Measurements from ENCODE around the gene AFG1L.

Gene AFG1L

GRCh38 chr6:108469316-108469715 is 174.5 kb downstream of the AFG1L start:
- DNase-seq (ENCODE audit: low spot score in 2 of 2): no peak
- H3K27ac Mint-ChIP-seq: no peak overlapping the region
- no peak overlapping the region for H3K4me3 Mint-ChIP-seq
- no peaks in the 10 kb centered on the region for H3K36me3 Mint-ChIP-seq
- no peak for ATAC-seq
- no peaks in the 10 kb centered on the region for H3K9me3 Mint-ChIP-seq
- H3K4me1 Mint-ChIP-seq: no peaks in the 10 kb centered on the region

- peak; percentile 71 for ATAC-seq
- no peak overlapping the region for H3K27ac Mint-ChIP-seq
- no peak for DNase-seq (ENCODE audit: low spot score in 2 of 2)
- H3K4me1 Mint-ChIP-seq: no peaks in the 10 kb centered on the region
- no peak overlapping the region for H3K4me3 Mint-ChIP-seq
- no peaks in the 10 kb centered on the region for H3K9me3 Mint-ChIP-seq
- H3K36me3 Mint-ChIP-seq: no peaks in the 10 kb centered on the region
Measured at GRCh38 chr6:108473197-108473596, 178.3 kb downstream of the AFG1L start.

- Mint-ChIP-seq H3K9me3 (no peaks in the 10 kb centered on the region), H3K4me3 (no peak overlapping the region), H3K27ac (no peak overlapping the region), H3K36me3 (no peaks in the 10 kb centered on the region), H3K4me1 (no peaks in the 10 kb centered on the region)
- DNase-seq (ENCODE audit: low spot score in 2 of 2) (no peak), ATAC-seq (no peak)
Measured at GRCh38 chr6:108476376-108476775, 181.5 kb downstream of the AFG1L start.

- H3K36me3 Mint-ChIP-seq: no peaks in the 10 kb centered on the region
- H3K4me3 Mint-ChIP-seq: no peak overlapping the region
- DNase-seq (ENCODE audit: low spot score in 2 of 2) (no peak), ATAC-seq (no peak)
- H3K27ac Mint-ChIP-seq: no peak overlapping the region
- no peaks in the 10 kb centered on the region for H3K4me1 Mint-ChIP-seq
- H3K9me3 Mint-ChIP-seq: no peaks in the 10 kb centered on the region
Measured at GRCh38 chr6:108476847-108477430, 182.1 kb downstream of the AFG1L start.

GRCh38 chr6:108482559-108482958 is 187.7 kb downstream of the AFG1L start:
- H3K36me3 Mint-ChIP-seq: no peaks in the 10 kb centered on the region
- H3K4me3 Mint-ChIP-seq: no peak overlapping the region
- no peaks in the 10 kb centered on the region for H3K4me1 Mint-ChIP-seq
- no peak for ATAC-seq
- H3K9me3 Mint-ChIP-seq: peaks cover 4% of the 10 kb centered on the region
- no peak overlapping the region for H3K27ac Mint-ChIP-seq
- DNase-seq (ENCODE audit: low spot score in 2 of 2): no peak

- Mint-ChIP-seq H3K4me1 (no peaks in the 10 kb centered on the region), H3K9me3 (peaks cover 4% of the 10 kb centered on the region), H3K4me3 (no peak overlapping the region), H3K27ac (no peak overlapping the region), H3K36me3 (no peaks in the 10 kb centered on the region)
- no peak for ATAC-seq
- no peak for DNase-seq (ENCODE audit: low spot score in 2 of 2)
Measured at GRCh38 chr6:108484016-108484415, 189.2 kb downstream of the AFG1L start.

GRCh38 chr6:108489699-108490098 is 194.8 kb downstream of the AFG1L start:
- ATAC-seq: no peak
- no peak for DNase-seq (ENCODE audit: low spot score in 2 of 2)
- Mint-ChIP-seq H3K4me1 (no peaks in the 10 kb centered on the region), H3K27ac (no peak overlapping the region), H3K9me3 (no peaks in the 10 kb centered on the region), H3K4me3 (no peak overlapping the region), H3K36me3 (no peaks in the 10 kb centered on the region)

GRCh38 chr6:108492131-108492766 is 197.4 kb downstream of the AFG1L start:
- no peak for ATAC-seq
- no peaks in the 10 kb centered on the region for H3K36me3 Mint-ChIP-seq

GRCh38 chr6:108494434-108494833 is 199.6 kb downstream of the AFG1L start:
- no peak overlapping the region for H3K4me3 Mint-ChIP-seq
- no peak overlapping the region for H3K27ac Mint-ChIP-seq
- H3K36me3 Mint-ChIP-seq: no peaks in the 10 kb centered on the region
- ATAC-seq (no peak), DNase-seq (ENCODE audit: low spot score in 2 of 2) (no peak)
- no peaks in the 10 kb centered on the region for H3K4me1 Mint-ChIP-seq
- no peaks in the 10 kb centered on the region for H3K9me3 Mint-ChIP-seq

More at GRCh38 chr6:108492131-108492766, 197.4 kb downstream of the AFG1L start:
- Mint-ChIP-seq H3K4me3 (no peak overlapping the region), H3K4me1 (no peaks in the 10 kb centered on the region), H3K9me3 (no peaks in the 10 kb centered on the region), H3K27ac (no peak overlapping the region)
- no peak for DNase-seq (ENCODE audit: low spot score in 2 of 2)

- H3K27ac Mint-ChIP-seq: no peak overlapping the region
- no peak for ATAC-seq
- no peaks in the 10 kb centered on the region for H3K4me1 Mint-ChIP-seq
- H3K4me3 Mint-ChIP-seq: no peak overlapping the region
- no peaks in the 10 kb centered on the region for H3K9me3 Mint-ChIP-seq
- no peaks in the 10 kb centered on the region for H3K36me3 Mint-ChIP-seq
- no peak for DNase-seq (ENCODE audit: low spot score in 2 of 2)
Measured at GRCh38 chr6:108497883-108498282, 203.0 kb downstream of the AFG1L start.

- Mint-ChIP-seq H3K27ac (no peak overlapping the region), H3K9me3 (no peaks in the 10 kb centered on the region), H3K4me3 (no peak overlapping the region), H3K4me1 (no peaks in the 10 kb centered on the region), H3K36me3 (no peaks in the 10 kb centered on the region)
- no peak for ATAC-seq
- no peak for DNase-seq (ENCODE audit: low spot score in 2 of 2)
Measured at GRCh38 chr6:108501559-108501958, 206.7 kb downstream of the AFG1L start.

- no peak for ATAC-seq
- no peaks in the 10 kb centered on the region for H3K4me1 Mint-ChIP-seq
- H3K36me3 Mint-ChIP-seq: no peaks in the 10 kb centered on the region
- no peaks in the 10 kb centered on the region for H3K9me3 Mint-ChIP-seq
- no peak overlapping the region for H3K27ac Mint-ChIP-seq
- no peak for DNase-seq (ENCODE audit: low spot score in 2 of 2)
- no peak overlapping the region for H3K4me3 Mint-ChIP-seq
Measured at GRCh38 chr6:108502832-108503231, 208.0 kb downstream of the AFG1L start.

GRCh38 chr6:108507316-108507715 is 212.5 kb downstream of the AFG1L start:
- Mint-ChIP-seq H3K4me3 (no peak overlapping the region), H3K27ac (no peak overlapping the region), H3K36me3 (no peaks in the 10 kb centered on the region), H3K9me3 (no peaks in the 10 kb centered on the region), H3K4me1 (no peaks in the 10 kb centered on the region)
- DNase-seq (ENCODE audit: low spot score in 2 of 2) (no peak), ATAC-seq (no peak)

GRCh38 chr6:108510461-108511319 is 215.8 kb downstream of the AFG1L start:
- Mint-ChIP-seq H3K4me3 (no peak overlapping the region), H3K4me1 (no peaks in the 10 kb centered on the region), H3K27ac (no peak overlapping the region), H3K9me3 (no peaks in the 10 kb centered on the region), H3K36me3 (no peaks in the 10 kb centered on the region)
- no peak for DNase-seq (ENCODE audit: low spot score in 2 of 2)
- ATAC-seq: no peak

GRCh38 chr6:108518714-108519576 is 224.1 kb downstream of the AFG1L start:
- Mint-ChIP-seq H3K9me3 (no peaks in the 10 kb centered on the region), H3K36me3 (no peaks in the 10 kb centered on the region), H3K27ac (no peak overlapping the region), H3K4me1 (no peaks in the 10 kb centered on the region), H3K4me3 (no peak overlapping the region)
- DNase-seq (ENCODE audit: low spot score in 2 of 2) (no peak), ATAC-seq (no peak)
